Hematopoietic multipotent progenitor cell treated with erythropoietin and hydrocortisone succinate and interleukin-3 and kit ligand, for 4 days (in vitro differentiated cells): ENCODE measurements around the gene CNPY2.
"Not testable (repeated sequence)": the region's sequence is repeated elsewhere in the genome, so short reads cannot be mapped to it uniquely, and the experiment has no call there.

Experiments used
- DNase-seq: peaks from one replicate; pipeline ENCODE4 v3.0.0-alpha.2; 2015

The CNPY2 gene

GRCh38 chr12:56315622-56316473, at the start of gene CNPY2:
TSS of gene CNPY2 (minus strand) at chr12:56315988. CDS start at chr12:56315217, 771 bp downstream.
- DNase-seq = peak; percentile 99

GRCh38 chr12:56362130-56363059, 46.6 kb upstream of the CNPY2 start, which contains the start of gene APOF:
TSS of gene APOF (minus strand) at chr12:56362857. CDS start at chr12:56362745, 112 bp downstream.
- no peak for DNase-seq

GRCh38 chr12:56361487-56362129, 45.8 kb upstream of the CNPY2 start:
- no peak for DNase-seq

- DNase-seq = peak; percentile 100
These were observed 44.3 kb upstream of the CNPY2 start, which contains the start of gene STAT2 for GRCh38 chr12:56359851-56360767. TSS of gene STAT2 (minus strand) at chr12:56360107. CDS start at chr12:56356571, 3,536 bp downstream.

GRCh38 chr12:56358836-56359532, 43.2 kb upstream of the CNPY2 start:
- peak; percentile 60 for DNase-seq

GRCh38 chr12:56351325-56351724, 35.5 kb upstream of the CNPY2 start:
- no peak for DNase-seq

- DNase-seq = no peak
These were observed 34.9 kb upstream of the CNPY2 start for GRCh38 chr12:56350662-56351061.

- DNase-seq = no peak
These were observed 33.0 kb upstream of the CNPY2 start for GRCh38 chr12:56348776-56349175.

GRCh38 chr12:56347255-56347654, 31.5 kb upstream of the CNPY2 start:
- not testable (repeated sequence) for DNase-seq

GRCh38 chr12:56346675-56347074, 30.9 kb upstream of the CNPY2 start:
- DNase-seq = no peak

GRCh38 chr12:56342290-56342689, 26.5 kb upstream of the CNPY2 start:
- DNase-seq = not testable (repeated sequence)

- no peak for DNase-seq
These were observed 25.8 kb upstream of the CNPY2 start for GRCh38 chr12:56341616-56342015.

GRCh38 chr12:56339158-56339422, 23.3 kb upstream of the CNPY2 start:
- DNase-seq = no peak

GRCh38 chr12:56338308-56339157, 22.7 kb upstream of the CNPY2 start, which contains the start of gene IL23A:
TSS of gene IL23A (plus strand) at chr12:56338884. CDS start at chr12:56339045, 161 bp downstream.
- no peak for DNase-seq

- no peak for DNase-seq
These were observed 22.0 kb upstream of the CNPY2 start for GRCh38 chr12:56337753-56338251.

GRCh38 chr12:56336361-56337167, 20.8 kb upstream of the CNPY2 start:
- no peak for DNase-seq

GRCh38 chr12:56335527-56335926, 19.7 kb upstream of the CNPY2 start:
- DNase-seq = not testable (repeated sequence)

GRCh38 chr12:56334490-56334793, 18.7 kb upstream of the CNPY2 start:
- no peak for DNase-seq
